Measurements from ENCODE around the gene ARHGEF6.

- TF ChIP-seq CTCF (conservative IDR thresholded peaks at IDR 0.05) (no peak), ZFX (IDR thresholded peaks at IDR 0.05) (no peak)
Observed at GRCh38 chrX:136745215-136746173, 35.2 kb downstream of the ARHGEF6 start.

All from C4-2B (cell line).